SH-SY5Y (cell line): ENCODE measurements around the gene STEAP1B.

Experiments used
- GATA2 ChIP-seq: IDR thresholded peaks from 2 replicates; pipeline ENCODE4 v1.6.1; 2011; ENCODE audit warnings: mild to moderate bottlenecking, low read depth, low read length
- GATA3 ChIP-seq: IDR thresholded peaks from 2 replicates; pipeline ENCODE4 v1.6.1; 2011; ENCODE audit warnings: low read depth, mild to moderate bottlenecking, low read length, moderate library complexity

DNA sequence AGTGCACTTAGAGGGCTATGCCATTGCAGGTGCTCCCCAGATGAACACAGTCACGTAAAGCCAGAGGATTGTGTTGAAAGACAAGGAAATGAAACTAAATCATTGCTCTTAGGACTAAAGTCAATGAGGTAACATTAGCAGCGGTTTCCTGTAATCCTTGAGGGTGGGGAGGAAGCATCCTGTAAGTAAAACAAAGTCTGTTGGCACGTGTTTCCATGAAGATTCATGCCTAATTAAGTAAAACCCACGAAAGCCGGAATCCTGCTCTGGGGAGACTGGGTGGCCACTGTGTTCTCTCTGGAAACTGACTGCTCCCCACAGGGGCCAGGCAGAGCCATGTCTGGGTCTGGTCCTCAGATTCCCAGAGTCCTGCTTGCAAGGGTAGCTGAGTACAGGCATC, 18.3 kb downstream of the STEAP1B start:
- TF ChIP-seq GATA2 = no peak
- TF ChIP-seq GATA3 = no peak
